KOPT-K1 (cell line): ENCODE results near the gene TAS2R38.

Source experiments
- H3K27ac ChIP-seq: fragments of 200-600 bp; sonication (generic); 2 replicates; pipeline ENCODE4 v1.5.1; 2016; ENCODE audit warnings: antibody characterized with exemption, mild to moderate bottlenecking, low read depth, low read length; ENCODE audit not compliant: poor library complexity, severe bottlenecking
- H3K36me3 ChIP-seq: fragments of 200-600 bp; sonication (generic); 2 replicates; pipeline ENCODE4 v1.5.1; 2017; ENCODE audit warnings: antibody characterized with exemption, mild to moderate bottlenecking, low read length, moderate library complexity; ENCODE audit not compliant: insufficient read depth
- H3K9me3 ChIP-seq: fragments of 200-600 bp; sonication (generic); 2 replicates; pipeline ENCODE4 v1.5.1; 2017; ENCODE audit warnings: antibody characterized with exemption, low read length, mild to moderate bottlenecking; ENCODE audit not compliant: insufficient read depth, poor library complexity, severe bottlenecking

TAS2R38 gene

DNA sequence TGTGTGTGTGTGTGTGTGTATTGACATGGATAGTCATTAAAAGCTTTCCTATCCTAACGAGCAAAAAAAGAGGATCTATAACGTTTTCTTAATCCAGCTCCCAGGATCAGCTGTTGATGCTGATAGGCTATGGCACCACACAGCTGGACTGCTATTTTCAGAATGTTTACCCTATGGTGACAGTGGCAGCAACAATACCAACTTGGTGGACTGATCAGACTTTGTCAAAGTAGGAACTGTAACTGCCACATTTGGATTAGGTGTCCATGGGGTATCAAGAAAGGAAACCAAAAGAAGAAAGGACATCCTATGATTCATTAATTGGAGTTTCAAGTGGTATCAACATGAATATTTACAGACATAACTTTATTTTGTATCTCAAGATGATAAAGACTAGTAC lies 24.1 kb downstream of the TAS2R38 start:
- no peak overlapping the region for H3K27ac ChIP-seq
- H3K9me3 ChIP-seq = no peaks in the 10 kb centered on the region
- H3K36me3 ChIP-seq = no peaks in the 10 kb centered on the region

DNA sequence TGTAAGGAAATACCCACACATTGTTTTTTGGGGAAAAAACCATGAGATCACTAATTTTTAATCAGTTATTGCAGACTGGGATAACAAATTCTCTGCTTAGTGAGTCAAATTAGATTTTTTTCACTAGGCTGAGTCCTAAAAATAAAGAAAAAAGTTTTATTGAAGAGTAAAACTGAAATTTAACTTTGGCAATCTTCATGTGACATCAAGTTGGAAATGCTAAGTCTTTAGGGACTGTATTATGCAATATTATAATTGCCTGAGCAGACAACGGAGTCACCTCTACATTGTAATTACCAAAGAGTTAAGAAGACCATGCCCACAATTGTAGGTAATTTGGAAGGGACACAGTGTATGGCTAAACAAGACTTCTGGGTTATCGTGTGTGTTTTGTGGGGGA lies 24.6 kb downstream of the TAS2R38 start:
- H3K36me3 ChIP-seq = no peaks in the 10 kb centered on the region
- no peak overlapping the region for H3K27ac ChIP-seq
- no peaks in the 10 kb centered on the region for H3K9me3 ChIP-seq

DNA sequence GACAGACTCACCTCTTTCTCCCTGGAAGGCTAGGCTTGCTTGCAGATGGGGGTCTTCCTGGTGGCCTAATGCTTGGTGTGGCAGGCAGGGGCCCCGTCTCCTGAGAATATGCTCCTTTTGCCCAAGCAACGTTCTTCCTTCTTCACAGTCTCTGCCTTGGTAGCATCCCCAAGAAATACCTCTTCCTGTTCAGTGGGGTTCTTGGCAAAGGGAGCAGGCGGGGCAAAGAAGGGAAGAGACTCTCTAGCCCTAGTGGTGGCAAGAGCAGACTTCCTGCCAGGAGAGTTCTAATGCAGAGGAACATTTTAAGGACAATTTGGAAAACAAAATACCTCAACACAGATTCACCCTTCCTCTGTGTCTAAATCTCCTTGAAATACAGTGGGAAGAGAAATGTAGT lies 26.8 kb downstream of the TAS2R38 start, which contains the start of gene CLEC5A:
Gene CLEC5A (minus strand): TSS at position 179 of the 400 bp plus-strand sequence. CDS start 682 bp downstream, outside the sequence.
- Histone ChIP-seq H3K36me3 (no peaks in the 10 kb centered on the region), H3K9me3 (no peaks in the 10 kb centered on the region), H3K27ac (no peak within 1 kb of the TSS)

DNA sequence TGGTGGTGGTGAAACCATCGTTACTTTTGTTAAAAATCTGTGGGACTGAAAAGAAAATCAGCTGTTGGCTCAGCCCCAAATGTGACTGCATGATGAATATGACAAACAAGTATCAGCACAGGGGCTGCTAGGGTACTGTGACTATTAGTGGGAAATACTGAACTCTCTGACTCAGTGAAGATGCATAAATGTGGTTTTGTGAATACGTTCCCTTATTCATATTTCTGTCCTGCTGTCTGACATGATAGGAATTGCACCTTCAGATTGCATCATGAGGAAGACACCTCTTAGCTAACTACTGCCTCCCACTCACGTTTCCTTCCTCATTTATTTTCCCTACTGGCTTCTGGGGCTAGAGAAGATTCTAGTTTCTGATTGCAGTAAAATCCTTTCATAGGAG lies 28.2 kb downstream of the TAS2R38 start:
- Histone ChIP-seq H3K36me3 (no peaks in the 10 kb centered on the region), H3K27ac (no peak overlapping the region), H3K9me3 (peaks cover 10% of the 10 kb centered on the region)

DNA sequence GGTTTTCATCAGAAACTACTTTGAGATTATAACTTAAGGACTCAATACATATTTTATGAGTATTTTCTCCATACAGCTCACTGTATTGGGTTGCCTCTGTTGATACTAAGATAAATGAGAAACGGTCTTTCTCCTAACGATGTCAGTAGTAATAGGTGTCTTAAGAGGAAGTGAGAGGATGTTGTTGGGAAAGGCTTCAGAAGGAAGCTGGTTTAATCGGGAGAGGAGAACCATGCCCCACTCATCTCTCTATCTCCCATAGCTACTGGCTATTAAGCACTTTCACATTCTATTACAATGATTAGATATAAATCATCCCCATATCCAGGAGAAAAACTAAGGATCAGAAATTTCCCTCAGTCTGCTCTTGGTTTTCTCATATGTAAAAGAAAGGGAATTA lies 28.8 kb downstream of the TAS2R38 start:
- Histone ChIP-seq H3K9me3 (peaks cover 10% of the 10 kb centered on the region), H3K36me3 (no peaks in the 10 kb centered on the region), H3K27ac (no peak overlapping the region)

GRCh38 chr7:141943846-141944245 lies 29.7 kb downstream of the TAS2R38 start:
- no peak overlapping the region for H3K27ac ChIP-seq
- no peaks in the 10 kb centered on the region for H3K36me3 ChIP-seq

DNA sequence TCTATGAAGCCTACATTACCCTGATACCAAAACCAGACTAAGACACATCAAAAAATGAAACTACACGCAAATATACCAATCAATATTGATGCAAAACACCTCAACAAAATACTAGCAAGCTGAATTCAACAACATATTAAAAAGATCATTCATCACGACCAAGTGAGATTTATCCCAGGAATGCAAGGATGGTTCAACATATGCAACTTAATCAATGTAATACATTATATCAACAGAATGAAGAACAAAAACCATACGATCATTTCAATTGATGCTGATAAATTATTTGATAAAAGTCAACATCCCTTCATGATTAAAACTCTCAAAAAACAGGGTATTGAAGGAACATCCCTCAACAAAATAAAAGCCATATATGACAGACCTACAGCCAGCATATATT lies 32.5 kb downstream of the TAS2R38 start:
- Histone ChIP-seq H3K9me3 (peaks cover 10% of the 10 kb centered on the region), H3K36me3 (no peaks in the 10 kb centered on the region), H3K27ac (no peak overlapping the region)

More at GRCh38 chr7:141943846-141944245, 29.7 kb downstream of the TAS2R38 start:
- H3K9me3 ChIP-seq = peaks cover 10% of the 10 kb centered on the region

GRCh38 chr7:141930211-141930610 lies 43.4 kb downstream of the TAS2R38 start:
- no peaks in the 10 kb centered on the region for H3K36me3 ChIP-seq
- H3K9me3 ChIP-seq = no peaks in the 10 kb centered on the region
- H3K27ac ChIP-seq = no peak overlapping the region

DNA sequence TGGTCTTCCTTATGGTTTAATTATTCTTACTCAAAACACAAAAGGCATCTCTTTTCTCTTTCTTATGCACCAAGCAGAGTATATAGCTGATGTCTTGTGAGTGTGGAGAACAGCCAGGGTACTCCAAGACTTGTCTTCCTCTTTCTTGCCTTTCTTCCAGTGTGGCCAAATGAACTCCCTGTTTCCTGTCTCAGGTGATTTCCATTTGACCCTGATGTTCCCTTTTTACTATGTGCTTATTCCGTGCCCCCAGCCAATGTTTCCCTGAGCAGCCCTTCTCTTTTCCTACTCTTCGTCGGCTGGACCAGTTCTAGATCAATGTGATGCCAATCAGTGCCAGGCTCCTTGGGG lies 44.8 kb downstream of the TAS2R38 start:
- Histone ChIP-seq H3K27ac (no peak overlapping the region), H3K9me3 (no peaks in the 10 kb centered on the region)

DNA sequence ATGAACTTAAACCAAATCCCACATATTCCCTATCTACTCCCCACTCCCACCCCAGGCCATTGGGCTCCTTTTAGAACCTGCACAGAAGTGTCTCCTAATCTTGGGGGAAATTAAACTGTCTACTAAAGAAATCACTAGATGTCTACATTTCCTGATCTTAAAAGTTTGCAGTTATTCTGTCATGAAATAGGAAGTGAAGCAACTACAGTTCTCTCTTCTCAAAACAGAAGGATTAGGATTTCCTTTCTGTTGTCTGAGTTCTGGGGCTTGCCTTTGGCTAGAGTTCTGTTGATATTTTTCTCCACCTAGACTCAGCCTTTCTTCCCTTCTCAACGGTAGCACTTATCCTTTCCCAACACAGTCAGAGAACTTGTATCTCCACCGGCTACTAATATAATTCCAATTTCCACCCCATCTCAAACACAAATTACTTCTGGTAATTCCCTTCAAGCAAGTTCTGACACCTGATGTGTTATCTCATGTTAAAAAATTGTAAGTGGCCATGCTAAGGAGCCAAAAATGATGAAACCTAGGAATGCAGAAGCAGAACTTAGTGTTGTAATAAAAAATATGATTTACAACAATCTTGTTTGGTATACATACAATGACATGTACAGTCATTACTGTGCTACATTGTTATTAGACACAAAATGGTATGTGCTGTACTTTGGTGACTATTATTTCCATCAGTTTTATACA lies 45.3 kb downstream of the TAS2R38 start:
- no peaks in the 10 kb centered on the region for H3K36me3 ChIP-seq
- H3K27ac ChIP-seq = no peak overlapping the region

More for the DNA sequence above, 44.8 kb downstream of the TAS2R38 start:
- no peaks in the 10 kb centered on the region for H3K36me3 ChIP-seq

More for the DNA sequence above, 45.3 kb downstream of the TAS2R38 start:
- H3K9me3 ChIP-seq = no peaks in the 10 kb centered on the region
